SK-N-MC (cell line): Measurements from ENCODE around the gene PTPN1.

Experiments
- EZH2 ChIP-seq: fragments of 200-600 bp; sonication (generic); IDR thresholded peaks from one replicate; pipeline ENCODE4 v1.6.1; 2017; ENCODE audit warnings: antibody characterized with exemption
- POLR2AphosphoS5 ChIP-seq: IDR thresholded peaks from 2 replicates; pipeline ENCODE4 v1.6.1; 2012; ENCODE audit warnings: mild to moderate bottlenecking, low read depth, low read length, borderline replicate concordance

DNA sequence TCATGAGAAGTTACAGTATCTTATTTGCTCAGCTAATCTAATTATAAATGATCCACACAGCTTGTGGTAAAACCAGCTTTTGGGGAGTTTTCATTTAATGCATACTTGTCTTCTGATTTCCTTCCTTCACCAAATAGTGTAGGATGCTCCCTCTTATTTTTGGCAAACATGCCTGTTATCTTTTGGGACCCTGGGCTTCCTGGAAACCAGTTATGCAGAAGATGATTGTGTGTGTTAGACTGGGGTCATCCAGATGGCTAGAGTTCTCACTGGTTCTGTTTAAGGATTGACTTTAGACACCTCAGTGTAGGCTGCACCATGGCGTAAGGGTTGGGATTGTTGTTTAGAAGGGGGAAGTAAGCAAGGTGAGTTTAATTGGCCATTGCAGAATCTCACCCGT lies 61.3 kb downstream of the PTPN1 start:
- no peak for TF ChIP-seq EZH2
- TF ChIP-seq POLR2AphosphoS5: no peak
